HepG2 (cell line): ENCODE data around the gene CCDC174. TPM values are rescaled to one million over a fixed set of nuclear protein-coding genes. Genes with fewer than 3 reads are reported as not detected.

Experiments
- CREBL2 ChIP-seq: sonication (generic); formaldehyde crosslinking; IDR thresholded peaks from 2 replicates; pipeline ENCODE4 v1.8.1; 2023; ENCODE audit warnings: missing genetic modification reagents, mild to moderate bottlenecking, borderline replicate concordance
- DBP ChIP-seq: sonication (generic); formaldehyde crosslinking; IDR thresholded peaks from 2 replicates; pipeline ENCODE4 v1.4.0; 2020; ENCODE audit warnings: missing genetic modification reagents; ENCODE audit errors: not compliant biosample characterization
- KDM5B ChIP-seq: sonication (generic); formaldehyde crosslinking; IDR thresholded peaks from 2 replicates; pipeline ENCODE4 v1.4.0; 2020; ENCODE audit warnings: missing genetic modification reagents, mild to moderate bottlenecking, borderline replicate concordance
- MLLT10 ChIP-seq: sonication (generic); formaldehyde crosslinking; IDR thresholded peaks from 2 replicates; pipeline ENCODE4 v1.4.0; 2020; ENCODE audit warnings: missing genetic modification reagents
- MYPOP ChIP-seq: sonication (generic); formaldehyde crosslinking; IDR thresholded peaks from 2 replicates; pipeline ENCODE4 v1.8.1; 2023; ENCODE audit warnings: mild to moderate bottlenecking, moderate library complexity, missing genetic modification reagents
- NCOA2 ChIP-seq: sonication (generic); formaldehyde crosslinking; IDR thresholded peaks from 2 replicates; pipeline ENCODE4 v1.8.0; 2022; ENCODE audit warnings: inconsistent platforms
- POLR2G ChIP-seq: fragments of 200-400 bp; formaldehyde crosslinking; IDR thresholded peaks from 2 replicates; pipeline ENCODE4 v1.6.1; 2018; ENCODE audit warnings: mild to moderate bottlenecking, low read depth, low read length, moderate library complexity
- RFXAP ChIP-seq: sonication (generic); formaldehyde crosslinking; IDR thresholded peaks from 2 replicates; pipeline ENCODE4 v1.4.0; 2020; ENCODE audit warnings: missing genetic modification reagents, borderline replicate concordance
- SALL1 ChIP-seq: sonication (generic); formaldehyde crosslinking; IDR thresholded peaks from 2 replicates; pipeline ENCODE4 v1.8.0; 2022; ENCODE audit warnings: mild to moderate bottlenecking, missing genetic modification reagents
- THRA ChIP-seq: sonication (generic); formaldehyde crosslinking; IDR thresholded peaks from 2 replicates; pipeline ENCODE4 v1.4.0; 2020; ENCODE audit warnings: missing genetic modification reagents, borderline replicate concordance
- ZBTB43 ChIP-seq: sonication (generic); formaldehyde crosslinking; conservative IDR thresholded peaks from 2 replicates; pipeline ENCODE4 v1.4.0; 2020; ENCODE audit warnings: missing genetic modification reagents
- ZNF264 ChIP-seq: sonication (generic); formaldehyde crosslinking; IDR thresholded peaks from 2 replicates; pipeline ENCODE4 v1.4.0; 2020; ENCODE audit warnings: missing genetic modification reagents
- ZNF274 ChIP-seq: sonication (generic); formaldehyde crosslinking; IDR thresholded peaks from 2 replicates; pipeline ENCODE4 v1.5.1; 2020; ENCODE audit warnings: mild to moderate bottlenecking, missing genetic modification reagents
- ZNF780A ChIP-seq: sonication (generic); formaldehyde crosslinking; IDR thresholded peaks from 2 replicates; pipeline ENCODE4 v1.8.0; 2022; ENCODE audit warnings: mild to moderate bottlenecking, missing genetic modification reagents, moderate library complexity
- polyA plus RNA-seq, 8 experiments: library from polyadenylated mRNA; depleted of rRNA in 3 of 8; stranded (reverse) in 7 of 8; unstranded in 1 of 8; fragments of >200 nt; fragmentation: Illumina TruSeq in 4 of 8; extraction: Trizol in 4 of 8; gene quantifications; 2 replicates each; pipeline versions ENCODE4 v1.2.1 to v1.2.3, GENCODE V29; 2011 to 2016; ENCODE audit warnings: low read depth in 4 of 8, missing spikeins in 1 of 8, mixed read lengths in 1 of 8; ENCODE audit not compliant: insufficient read depth in 1 of 8
- total RNA-seq, 5 experiments: library from RNA; depleted of rRNA; stranded (reverse); fragments of >200 nt; fragmentation: Illumina TruSeq; extraction: Trizol; gene quantifications; 2 replicates each; pipeline ENCODE4 v1.2.3, GENCODE V29; 2016; ENCODE audit warnings: low read depth in 1 of 5

Gene CCDC174
- total and polyA plus RNA-seq, 2 of the 13 experiments (the other 11 are each of a cell fraction or from before 2014, with no cell fraction given), result 5.4 to 11.0 TPM

GRCh38 chr3:14651440-14652251 lies at the start of gene CCDC174 (continued):
- TF ChIP-seq NCOA2 (CRISPR knock-in tag) (peak; percentile 42), ZBTB43 (CRISPR knock-in tag) (peak; percentile 52; the same call in 1 of the 2 replicates), DBP (CRISPR knock-in tag) (peak; percentile 51), RFXAP (peak; percentile 60; the same call in 1 of the 2 replicates), THRA (CRISPR knock-in tag) (peak; percentile 79; the same call in 1 of the 2 replicates), ZNF264 (CRISPR knock-in tag) (peak; percentile 98), MYPOP (peak; percentile 17; the same call in 1 of the 2 replicates), KDM5B (CRISPR knock-in tag) (peak; percentile 73; the same call in 1 of the 2 replicates), POLR2G (peak; percentile 92), SALL1 (CRISPR knock-in tag) (peak; percentile 88), MLLT10 (no peak), CREBL2 (CRISPR knock-in tag) (peak; percentile 76; the same call in 1 of the 2 replicates), ZNF780A (CRISPR knock-in tag) (no peak), ZNF274 (CRISPR knock-in tag) (peak; percentile 33; the same call in 1 of the 2 replicates)
